AG04450 (cell line): ENCODE data around the gene THTPA. TPM values are rescaled to one million over a fixed set of nuclear protein-coding genes. Genes with fewer than 3 reads are reported as not detected.

Source experiments
- CTCF ChIA-PET: fragments of 300-600, 350-600 bp; formaldehyde crosslinking; extraction: SDS; loops from one replicate; lab custom pipeline; 2022; ENCODE audit warnings: antibody characterized with exemption, inconsistent platforms; lab: Charles Lee
- POLR2A ChIA-PET: fragments of 350-600 bp; formaldehyde crosslinking; extraction: SDS; loops from one replicate; lab custom pipeline; 2021; ENCODE audit warnings: antibody characterized with exemption, inconsistent platforms; lab: Yijun Ruan, JAX
- DNase-seq: peaks from one replicate; pipeline ENCODE4 v3.0.0-alpha.2; 2011; ENCODE audit warnings: low read depth, low spot score
- H3K27ac ChIP-seq: one replicate; pipeline ENCODE4 v1.5.1; 2012; ENCODE audit warnings: low read depth, low read length, control low read depth
- H3K27me3 ChIP-seq: one replicate; pipeline ENCODE4 v1.6.0; 2012; ENCODE audit warnings: low read length; ENCODE audit not compliant: control insufficient read depth, insufficient read depth
- H3K4me3 ChIP-seq: 2 replicates; pipeline ENCODE4 v1.5.1; 2011; ENCODE audit warnings: mild to moderate bottlenecking, low read depth, low read length, control low read depth
- H3K9me3 ChIP-seq: 2 replicates; pipeline ENCODE4 v1.5.1; 2012; ENCODE audit warnings: low read length; ENCODE audit not compliant: control insufficient read depth, insufficient read depth
- CTCF ChIP-seq: IDR thresholded peaks from 2 replicates; pipeline ENCODE4 v1.5.1; 2011; ENCODE audit warnings: low read depth, low read length, control low read depth, inconsistent platforms
- polyA plus RNA-seq: library from polyadenylated mRNA; depleted of rRNA; stranded (reverse); fragments of >200 nt; gene quantifications from 2 replicates; pipeline ENCODE4 v1.2.3, GENCODE V29; 2011

The THTPA gene
- polyA plus RNA-seq, 1 experiment = 4.9 TPM

GRCh38 chr14:23529016-23529415 lies 27.1 kb upstream of the THTPA start:
- Histone ChIP-seq H3K27me3 (no peaks in the 10 kb centered on the region), H3K4me3 (no peak overlapping the region), H3K9me3 (no peaks in the 10 kb centered on the region; the same call in 1 of the 2 replicates), H3K27ac (no peak overlapping the region)
- TF ChIP-seq CTCF = no peak; the same call in 1 of the 2 replicates
- no peak for DNase-seq
- POLR2A ChIA-PET = no interaction called here
- CTCF ChIA-PET = interaction anchor here (0.6 to 0.9 kb wide), 3 partner anchors 38 to 83 kb away, joined by 4 to 6 read pairs (median 4); no protein-coding TSS in a partner anchor

DNA sequence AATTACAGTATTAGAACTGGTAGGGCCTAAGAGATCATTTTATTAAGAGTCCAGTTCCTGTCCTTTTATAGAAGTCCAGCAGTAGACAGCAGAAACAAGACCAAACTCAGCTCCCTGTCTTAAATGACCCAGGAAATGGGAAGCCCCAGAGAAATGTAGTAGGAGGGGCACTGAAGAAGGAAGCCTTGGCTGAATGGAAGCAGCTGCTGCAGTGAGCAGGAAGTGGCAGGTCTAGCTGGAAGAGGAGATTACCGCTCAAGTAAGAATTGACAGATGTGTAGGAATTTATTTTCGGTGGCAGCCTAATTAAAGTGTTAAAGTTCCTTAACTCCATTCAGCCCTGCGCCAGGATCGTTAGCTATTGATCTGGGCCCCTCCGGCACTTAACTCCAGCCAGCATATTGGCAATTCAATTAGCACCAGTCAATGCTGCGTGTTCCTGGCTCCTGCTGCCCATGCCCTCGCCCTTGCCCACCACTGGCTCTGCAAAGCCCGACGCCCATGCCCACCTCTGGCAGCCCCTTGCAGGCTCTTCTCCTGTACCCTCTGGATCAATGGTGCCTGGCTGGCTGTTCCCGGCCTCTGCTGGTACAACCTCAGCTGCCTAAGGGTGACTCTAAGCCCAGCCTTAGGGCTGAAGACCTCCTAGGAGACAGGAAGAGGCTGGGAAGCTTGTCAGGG lies 25.6 kb upstream of the THTPA start:
- ChIA-PET POLR2A (interaction anchor here (1.6 kb wide), 1 partner anchor 25 kb away, joined by 3 read pairs; the partner anchor contains the start of gene THTPA), CTCF (no interaction called here)
- Histone ChIP-seq H3K9me3 (no peaks in the 10 kb centered on the region; the same call in 1 of the 2 replicates), H3K27me3 (no peaks in the 10 kb centered on the region), H3K27ac (no peak overlapping the region), H3K4me3 (no peak overlapping the region)
- no peak for TF ChIP-seq CTCF
- no peak for DNase-seq

- no peak for DNase-seq
- no peaks in the 10 kb centered on the region; the same call in 1 of the 2 replicates for H3K9me3 ChIP-seq
- H3K27me3 ChIP-seq = peaks cover 2% of the 10 kb centered on the region
- no peak overlapping the region for H3K4me3 ChIP-seq
- no peak overlapping the region for H3K27ac ChIP-seq
- TF ChIP-seq CTCF = no peak
- ChIA-PET CTCF (no interaction called here), POLR2A (interaction anchor here (1.6 kb wide), 1 partner anchor 24 kb away, joined by 3 read pairs; the partner anchor contains the start of gene THTPA)
Observed at GRCh38 chr14:23531391-23531790, 24.7 kb upstream of the THTPA start.

DNA sequence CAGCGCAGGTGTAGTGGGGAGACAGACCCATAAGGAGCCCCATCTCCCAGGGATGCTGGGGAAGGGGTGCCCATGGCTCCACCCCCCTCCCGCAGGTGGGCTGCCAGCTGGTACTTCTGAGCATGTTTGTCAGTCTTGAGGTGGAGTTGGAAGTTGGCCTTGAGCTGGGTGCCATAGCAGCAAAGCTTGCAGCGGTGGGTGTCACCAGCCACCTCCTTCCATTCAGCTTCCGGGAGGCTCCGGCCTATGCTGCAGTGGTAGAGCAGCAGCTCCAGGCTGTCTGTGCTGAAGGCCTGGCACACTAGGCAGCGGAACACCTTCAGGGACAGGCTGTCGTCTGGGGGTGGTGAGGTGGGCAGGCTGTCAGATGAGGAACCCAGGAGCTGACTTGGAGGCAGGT lies 23.4 kb upstream of the THTPA start:
- no peak for TF ChIP-seq CTCF
- no peak for DNase-seq
- ChIA-PET CTCF (interaction anchor here (0.9 to 1.2 kb wide), 2 partner anchors 27 to 31 kb away, joined by 3 read pairs; no protein-coding TSS in a partner anchor), POLR2A (no interaction called here)
- Histone ChIP-seq H3K27me3 (peaks cover 2% of the 10 kb centered on the region), H3K9me3 (no peaks in the 10 kb centered on the region; the same call in 1 of the 2 replicates), H3K4me3 (no peak overlapping the region), H3K27ac (no peak overlapping the region)
